AG04449 (cell line): ENCODE results near the gene ERG.
A peak's percentile ranks its signal among the peaks of the same experiment; 100 is the strongest.

Source experiments
- CTCF ChIA-PET: fragments of 350-600 bp; formaldehyde crosslinking; extraction: SDS; loops from one replicate; lab custom pipeline; 2021; ENCODE audit warnings: antibody characterized with exemption; lab: Yijun Ruan, JAX
- POLR2A ChIA-PET: fragments of 400-600, 350-600 bp; formaldehyde crosslinking; extraction: SDS; loops from one replicate; lab custom pipeline; 2020; ENCODE audit warnings: antibody characterized with exemption, inconsistent platforms; lab: Yijun Ruan, JAX
- DNase-seq: peaks from one replicate; pipeline ENCODE4 v3.0.0-alpha.2; 2010; ENCODE audit warnings: low read depth, low spot score
- H3K4me3 ChIP-seq: 2 replicates; pipeline ENCODE4 v1.5.1; 2011; ENCODE audit warnings: low read depth, mild to moderate bottlenecking, control low read depth, low read length
- TF ChIP-seq, protein P1 (sequence below): IDR thresholded peaks from one replicate; pipeline ENCODE4 v1.5.1; 2011; ENCODE audit warnings: mild to moderate bottlenecking, moderate library complexity, low read length, control low read depth, inconsistent platforms; ENCODE audit not compliant: insufficient read depth; ENCODE audit errors: missing control alignments

Gene ERG

DNA sequence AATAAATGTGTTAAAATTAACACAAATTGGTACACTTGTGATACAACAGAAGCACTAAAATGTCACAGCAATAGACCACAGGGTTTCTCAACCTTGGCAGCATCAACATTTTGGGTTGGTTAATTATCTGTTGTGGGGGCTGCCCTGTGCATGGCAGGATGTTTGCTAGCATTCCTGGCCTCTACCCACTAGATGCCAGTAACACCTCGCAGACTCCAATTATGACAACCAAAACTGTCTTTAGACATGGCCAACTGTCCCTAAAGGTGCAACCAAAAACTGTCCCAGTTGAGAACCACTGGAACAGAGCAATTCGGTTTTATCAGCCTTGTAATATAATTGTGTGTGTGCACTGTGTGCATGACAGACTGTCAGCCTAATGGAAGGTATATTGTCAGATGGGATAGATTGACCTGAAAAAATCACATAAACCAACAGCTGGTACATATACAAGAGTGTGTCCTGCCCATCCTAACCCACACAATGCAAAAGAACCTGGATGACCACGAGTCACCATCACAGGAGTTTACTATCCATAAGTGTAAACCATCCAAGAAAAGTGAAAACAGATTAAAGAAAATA lies 13.5 kb upstream of the ERG start:
- TF ChIP-seq, protein P1, sequence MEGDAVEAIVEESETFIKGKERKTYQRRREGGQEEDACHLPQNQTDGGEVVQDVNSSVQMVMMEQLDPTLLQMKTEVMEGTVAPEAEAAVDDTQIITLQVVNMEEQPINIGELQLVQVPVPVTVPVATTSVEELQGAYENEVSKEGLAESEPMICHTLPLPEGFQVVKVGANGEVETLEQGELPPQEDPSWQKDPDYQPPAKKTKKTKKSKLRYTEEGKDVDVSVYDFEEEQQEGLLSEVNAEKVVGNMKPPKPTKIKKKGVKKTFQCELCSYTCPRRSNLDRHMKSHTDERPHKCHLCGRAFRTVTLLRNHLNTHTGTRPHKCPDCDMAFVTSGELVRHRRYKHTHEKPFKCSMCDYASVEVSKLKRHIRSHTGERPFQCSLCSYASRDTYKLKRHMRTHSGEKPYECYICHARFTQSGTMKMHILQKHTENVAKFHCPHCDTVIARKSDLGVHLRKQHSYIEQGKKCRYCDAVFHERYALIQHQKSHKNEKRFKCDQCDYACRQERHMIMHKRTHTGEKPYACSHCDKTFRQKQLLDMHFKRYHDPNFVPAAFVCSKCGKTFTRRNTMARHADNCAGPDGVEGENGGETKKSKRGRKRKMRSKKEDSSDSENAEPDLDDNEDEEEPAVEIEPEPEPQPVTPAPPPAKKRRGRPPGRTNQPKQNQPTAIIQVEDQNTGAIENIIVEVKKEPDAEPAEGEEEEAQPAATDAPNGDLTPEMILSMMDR = no peak
- DNase-seq = no peak
- ChIA-PET CTCF (no interaction called here), POLR2A (no interaction called here)
- H3K4me3 ChIP-seq = no peak overlapping the region

DNA sequence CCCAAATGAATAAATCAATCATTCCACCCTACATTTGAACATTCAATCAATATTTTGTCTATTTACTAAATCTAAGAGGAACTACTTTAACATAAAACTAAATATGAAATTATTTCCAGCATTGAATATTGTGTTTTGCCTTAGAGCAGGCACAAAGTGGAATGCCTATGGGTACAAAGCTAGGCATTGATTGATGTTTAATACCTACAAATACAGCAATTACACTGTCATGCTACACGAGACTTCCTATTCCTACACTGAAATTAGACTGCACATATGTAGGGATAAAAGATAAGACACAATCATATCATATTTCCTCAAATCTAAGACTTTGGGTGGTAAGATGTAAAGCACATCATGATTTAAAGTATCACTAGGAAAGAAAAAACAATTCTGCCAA lies 12.9 kb upstream of the ERG start:
- POLR2A ChIA-PET = no interaction called here
- CTCF ChIA-PET = no interaction called here
- H3K4me3 ChIP-seq = no peak overlapping the region
- TF ChIP-seq, protein P1 = no peak
- no peak for DNase-seq

DNA sequence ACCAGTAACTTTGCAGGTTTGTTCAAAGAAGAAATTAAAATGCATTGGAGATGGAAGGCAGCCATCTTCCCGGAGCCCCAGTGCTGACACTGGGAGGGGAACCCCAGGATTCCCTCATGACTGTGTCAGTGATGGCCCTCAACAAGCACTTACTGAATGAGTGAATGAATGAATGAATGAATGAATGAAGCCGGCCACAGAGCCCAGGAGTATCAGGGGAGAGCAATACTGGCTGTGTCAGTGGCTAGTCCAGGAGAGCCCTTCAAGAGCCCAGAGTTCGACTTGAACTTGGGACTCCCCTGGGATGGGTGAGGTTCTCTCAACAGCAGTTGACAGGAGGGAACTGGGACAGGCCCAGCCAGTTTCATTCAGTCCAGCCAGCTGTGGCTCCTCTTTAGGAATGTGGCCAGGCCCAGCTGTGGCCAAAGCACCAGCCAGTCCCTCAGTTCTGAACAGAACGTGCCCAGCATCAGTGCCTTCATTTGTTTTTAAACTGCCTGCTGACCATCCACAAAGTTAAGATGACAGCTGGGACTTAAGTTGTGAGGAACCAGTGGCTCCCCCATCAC lies 9.2 kb upstream of the ERG start:
- DNase-seq = no peak
- POLR2A ChIA-PET = no interaction called here
- TF ChIP-seq, protein P1 = no peak
- H3K4me3 ChIP-seq = no peak overlapping the region
- CTCF ChIA-PET = interaction anchor here (0.6 to 1.6 kb wide), 2 partner anchors 21 to 204 kb away, joined by 3 read pairs; no protein-coding TSS in a partner anchor

DNA sequence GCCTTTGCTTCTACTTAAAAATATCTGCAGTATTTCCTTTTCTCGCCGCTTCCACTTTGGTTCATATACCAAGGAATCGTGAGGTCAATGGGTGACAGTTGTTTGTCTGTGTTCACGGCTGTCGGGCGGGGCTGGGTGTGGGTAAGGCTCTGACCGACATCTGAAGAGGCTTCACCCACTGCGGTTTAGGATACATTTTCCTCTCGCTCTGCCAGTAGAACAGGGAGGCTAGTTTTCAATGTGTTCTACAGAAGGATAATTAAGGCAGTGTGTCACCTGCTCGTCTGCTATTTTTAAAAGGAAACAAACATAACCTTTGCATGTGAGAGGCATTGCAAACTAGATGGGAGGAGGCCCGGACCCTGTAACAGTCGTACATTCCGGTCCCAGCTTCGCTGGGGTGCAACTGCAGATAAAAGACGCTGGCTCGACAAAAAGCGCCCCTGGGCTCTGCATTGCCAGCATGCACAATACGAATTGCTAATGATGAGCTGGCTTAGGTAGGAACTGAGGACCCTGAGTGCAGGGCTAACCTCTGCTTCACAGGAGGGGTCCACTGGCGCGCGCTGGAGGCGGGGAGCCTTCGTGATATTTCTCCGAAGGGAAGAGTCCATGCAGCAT lies 8.5 kb upstream of the ERG start:
- no peak for DNase-seq
- ChIA-PET CTCF (no interaction called here), POLR2A (no interaction called here)
- H3K4me3 ChIP-seq = no peak overlapping the region
- TF ChIP-seq, protein P1 = no peak

DNA sequence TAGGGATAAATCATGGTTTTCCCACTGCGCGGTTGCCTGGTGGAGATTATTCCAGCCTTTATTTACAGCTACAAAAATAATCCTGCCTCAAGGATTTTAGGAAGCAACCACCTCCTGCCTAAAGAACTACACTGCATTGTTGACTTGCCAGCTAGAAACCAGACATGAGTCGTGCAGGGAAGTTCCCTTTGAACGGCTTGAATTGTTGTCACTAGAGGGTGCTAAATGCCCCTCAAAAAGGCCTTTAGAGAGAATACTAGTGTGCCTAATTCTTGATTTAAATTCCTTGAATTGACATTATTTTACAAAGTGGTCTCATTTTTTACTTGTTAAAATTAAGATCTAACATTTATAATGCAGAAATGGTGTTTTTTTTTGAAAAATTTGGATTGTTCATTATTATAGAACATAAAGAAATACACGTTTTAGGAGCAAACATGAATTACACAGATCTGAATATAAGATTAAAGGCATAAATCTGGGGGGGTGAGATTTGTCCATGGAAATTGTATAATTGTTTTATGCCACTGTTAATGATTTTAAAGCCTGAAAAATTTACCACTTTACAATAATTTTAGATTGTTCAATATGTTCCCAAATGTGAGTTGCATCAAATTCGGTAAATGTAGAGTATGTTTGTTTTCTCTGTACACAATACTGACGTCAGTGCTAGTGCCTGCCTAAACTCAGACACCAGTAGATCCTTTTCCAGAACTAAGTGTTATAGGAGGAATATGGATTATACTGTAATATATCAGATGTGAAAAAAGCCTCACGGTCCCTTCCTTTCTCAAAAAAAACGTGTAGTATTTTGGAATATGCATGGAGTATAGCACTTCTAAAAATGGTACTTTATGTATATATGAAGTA lies 7.6 kb upstream of the ERG start:
- no peak overlapping the region for H3K4me3 ChIP-seq
- TF ChIP-seq, protein P1 = peak; percentile 67
- DNase-seq = peak; percentile 38
- ChIA-PET CTCF (interaction anchor here (0.5 to 2.2 kb wide), 16 partner anchors 9 to 671 kb away, joined by 3 to 14 read pairs (median 4); no protein-coding TSS in a partner anchor), POLR2A (no interaction called here)

DNA sequence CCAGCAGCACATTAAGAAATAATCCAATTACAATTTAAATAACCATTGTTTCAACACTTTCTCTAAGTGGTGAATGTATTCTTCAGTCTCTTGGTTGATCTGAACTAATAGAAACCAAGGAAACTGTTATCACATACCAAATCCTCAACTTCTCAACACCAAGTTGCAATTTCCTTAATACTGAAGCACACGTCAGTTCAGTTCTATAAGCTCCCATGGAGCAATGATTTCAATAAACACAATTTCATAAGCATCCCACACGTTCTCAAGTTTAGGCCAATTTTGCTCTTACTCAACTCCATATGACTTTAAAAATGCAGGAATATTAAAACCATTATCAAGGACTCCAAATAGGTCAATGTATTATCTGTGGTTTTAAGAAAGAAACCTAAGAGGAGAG lies 5.8 kb upstream of the ERG start:
- ChIA-PET POLR2A (no interaction called here), CTCF (interaction anchor here (0.9 to 2.2 kb wide), 4 partner anchors 28 to 637 kb away, joined by 4 to 14 read pairs (median 8); no protein-coding TSS in a partner anchor)
- no peak for DNase-seq
- no peak overlapping the region for H3K4me3 ChIP-seq
- TF ChIP-seq, protein P1 = no peak
